SH-SY5Y (cell line): ENCODE results near the gene PHACTR2.

Source experiments
- GATA2 ChIP-seq: IDR thresholded peaks from 2 replicates; pipeline ENCODE4 v1.6.1; 2011; ENCODE audit warnings: mild to moderate bottlenecking, low read depth, low read length
- GATA3 ChIP-seq: IDR thresholded peaks from 2 replicates; pipeline ENCODE4 v1.6.1; 2011; ENCODE audit warnings: low read depth, mild to moderate bottlenecking, low read length, moderate library complexity

DNA sequence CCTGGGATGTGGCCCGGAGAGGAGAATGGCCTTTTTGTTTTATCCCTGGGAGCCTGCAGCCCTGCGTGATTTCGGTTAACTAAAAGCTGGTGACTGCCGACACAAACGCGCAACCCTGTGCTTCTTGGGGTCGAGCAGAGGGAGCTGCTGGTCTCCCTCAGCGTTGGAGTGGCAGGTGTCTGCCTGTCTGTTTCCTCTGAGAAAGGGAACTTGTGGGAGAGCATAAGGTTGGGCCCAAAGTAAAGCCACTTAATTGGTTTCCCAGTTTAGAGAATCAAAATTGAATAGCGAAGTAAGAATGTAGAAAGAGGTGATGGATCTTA, 165.9 kb downstream of the PHACTR2 start:
- TF ChIP-seq GATA2: no peak
- TF ChIP-seq GATA3: no peak
